ENCODE results near the gene TMED8.

TMED8 gene

GRCh38 chr14:77318006-77318553 is 58.8 kb downstream of the TMED8 start:
- Mint-ChIP-seq H3K4me3 (peak overlapping the region; percentile 22 to 59 (median 52)), H3K27me3 (ENCODE audit: low read depth) (no peaks in the 10 kb centered on the region), H3K9me3 (no peaks in the 10 kb centered on the region), H3K27ac (peak overlapping the region; percentile 55 to 82 (median 78)), H3K36me3 (ENCODE audit: low read depth) (no peaks in the 10 kb centered on the region), H3K4me1 (peaks cover 66% of the 10 kb centered on the region)
- TF ChIP-seq CTCF (IDR thresholded peaks at IDR 0.05; ENCODE audit: unreplicated experiment in 3 of 3), result no peak

GRCh38 chr14:77316872-77317301 is 60.0 kb downstream of the TMED8 start:
- TF ChIP-seq CTCF (IDR thresholded peaks at IDR 0.05; ENCODE audit: unreplicated experiment in 3 of 3), result no peak
- H3K4me3 Mint-ChIP-seq, result no peak overlapping the region
- no peaks in the 10 kb centered on the region for H3K36me3 Mint-ChIP-seq (ENCODE audit: low read depth)
- H3K9me3 Mint-ChIP-seq, result no peaks in the 10 kb centered on the region
- no peaks in the 10 kb centered on the region for H3K27me3 Mint-ChIP-seq (ENCODE audit: low read depth)
- peaks cover 68% of the 10 kb centered on the region for H3K4me1 Mint-ChIP-seq
- no peak overlapping the region for H3K27ac Mint-ChIP-seq

- H3K9me3 Mint-ChIP-seq, result no peaks in the 10 kb centered on the region
- H3K36me3 Mint-ChIP-seq (ENCODE audit: low read depth), result peaks cover 6% of the 10 kb centered on the region
- no peak for TF ChIP-seq CTCF (IDR thresholded peaks at IDR 0.05; ENCODE audit: unreplicated experiment in 3 of 3)
- H3K27ac Mint-ChIP-seq, result peak overlapping the region; percentile 14 to 80 (median 71)
- H3K4me1 Mint-ChIP-seq, result peaks cover 66% of the 10 kb centered on the region
- H3K4me3 Mint-ChIP-seq, result peak overlapping the region in 2 of 3 experiments; percentile 26 to 32
- no peaks in the 10 kb centered on the region for H3K27me3 Mint-ChIP-seq (ENCODE audit: low read depth)
Observed at GRCh38 chr14:77316195-77316505, 60.7 kb downstream of the TMED8 start.

- Mint-ChIP-seq H3K4me1 (peaks cover 60% of the 10 kb centered on the region), H3K9me3 (no peaks in the 10 kb centered on the region), H3K36me3 (ENCODE audit: low read depth) (peaks cover 12% of the 10 kb centered on the region), H3K4me3 (peak overlapping the region; percentile 12 to 50 (median 19)), H3K27me3 (ENCODE audit: low read depth) (no peaks in the 10 kb centered on the region), H3K27ac (peak overlapping the region; percentile 14 to 80 (median 71))
- TF ChIP-seq CTCF (IDR thresholded peaks at IDR 0.05; ENCODE audit: unreplicated experiment in 3 of 3), result no peak
Observed at GRCh38 chr14:77314539-77315457, 62.1 kb downstream of the TMED8 start.

- Mint-ChIP-seq H3K4me3 (no peak overlapping the region), H3K4me1 (peaks cover 56% of the 10 kb centered on the region), H3K27ac (peak overlapping the region; percentile 14 to 80 (median 71)), H3K9me3 (no peaks in the 10 kb centered on the region), H3K36me3 (ENCODE audit: low read depth) (peaks cover 12% of the 10 kb centered on the region), H3K27me3 (ENCODE audit: low read depth) (no peaks in the 10 kb centered on the region)
- no peak for TF ChIP-seq CTCF (IDR thresholded peaks at IDR 0.05; ENCODE audit: unreplicated experiment in 3 of 3)
Observed at GRCh38 chr14:77314043-77314442, 62.9 kb downstream of the TMED8 start.

All from nephron (organoid).